NCI-H2227 (cell line): ENCODE results near the gene RASL11B.

Source experiments
- DNase-seq: peaks from one replicate; lab custom pipeline; 2025; ENCODE audit not compliant: unreplicated experiment; lab: John Stamatoyannopoulos, UW

The RASL11B gene

GRCh38 chr4:52873861-52874343 is 11.8 kb downstream of the RASL11B start:
- no peak for DNase-seq

GRCh38 chr4:52874948-52875347 is 12.8 kb downstream of the RASL11B start:
- no peak for DNase-seq

DNA sequence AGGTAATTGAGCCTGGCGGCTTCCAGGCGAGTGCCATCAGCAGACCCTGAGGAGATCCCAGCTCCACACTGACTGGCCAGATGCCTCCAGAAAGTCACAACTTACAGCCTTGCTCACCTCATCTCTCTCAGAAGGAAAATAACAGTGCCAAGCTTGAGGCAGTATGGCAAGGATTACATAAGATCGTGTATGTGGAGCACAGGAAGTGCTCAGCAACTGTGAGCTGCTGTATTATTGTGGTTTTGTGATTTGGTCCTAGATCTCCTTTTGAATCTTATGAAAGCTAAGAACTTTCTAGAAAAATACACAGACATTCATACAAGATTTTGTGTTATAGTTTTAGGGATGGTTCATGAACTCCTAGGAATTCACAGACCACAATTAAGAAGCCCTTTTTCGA is 14.0 kb downstream of the RASL11B start:
- DNase-seq, result no peak

GRCh38 chr4:52877036-52877435 is 14.9 kb downstream of the RASL11B start:
- DNase-seq, result no peak

DNA sequence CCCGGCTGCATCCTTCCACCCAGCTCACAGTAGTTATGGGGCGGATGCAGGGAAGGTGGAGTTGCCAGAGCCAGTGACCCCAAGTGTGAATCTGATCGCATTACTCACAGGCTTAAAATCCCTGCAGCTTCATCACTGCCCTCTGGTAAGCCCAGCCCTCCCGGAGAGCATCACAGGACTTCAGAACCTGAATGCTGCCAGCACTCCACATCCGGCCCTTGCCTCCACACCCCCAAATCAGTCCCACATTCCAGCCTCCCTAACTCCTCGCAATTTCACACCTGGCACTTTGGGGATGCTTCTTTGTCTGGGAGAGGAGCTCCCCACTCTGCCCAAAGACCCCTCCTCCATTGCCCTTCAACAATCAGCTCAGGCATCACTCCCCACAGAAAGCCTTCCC is 15.6 kb downstream of the RASL11B start:
- DNase-seq, result no peak

- DNase-seq, result no peak
Observed at GRCh38 chr4:52879471-52879870, 17.4 kb downstream of the RASL11B start.

DNA sequence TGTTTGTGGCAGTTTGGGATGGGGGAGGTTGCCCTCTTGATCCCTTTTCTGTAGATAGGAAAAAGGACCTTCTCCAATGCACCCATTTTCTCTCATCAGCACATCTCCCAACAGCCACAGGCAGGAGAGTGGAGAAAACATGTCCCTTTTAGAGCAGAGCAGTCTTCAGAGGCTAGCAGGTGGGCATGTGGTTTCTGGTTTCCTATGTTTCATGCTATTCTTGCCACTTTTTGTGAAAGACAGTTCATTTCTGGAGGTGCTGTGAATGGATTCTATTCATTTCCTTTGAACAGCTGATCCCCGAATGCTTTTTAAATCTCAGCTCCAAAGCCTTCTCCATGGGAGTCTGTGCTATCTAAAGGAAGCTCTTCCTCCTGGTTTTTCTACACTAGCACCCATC is 18.9 kb downstream of the RASL11B start:
- no peak for DNase-seq

- no peak for DNase-seq
Observed at GRCh38 chr4:52883183-52883621, 21.1 kb downstream of the RASL11B start.

DNA sequence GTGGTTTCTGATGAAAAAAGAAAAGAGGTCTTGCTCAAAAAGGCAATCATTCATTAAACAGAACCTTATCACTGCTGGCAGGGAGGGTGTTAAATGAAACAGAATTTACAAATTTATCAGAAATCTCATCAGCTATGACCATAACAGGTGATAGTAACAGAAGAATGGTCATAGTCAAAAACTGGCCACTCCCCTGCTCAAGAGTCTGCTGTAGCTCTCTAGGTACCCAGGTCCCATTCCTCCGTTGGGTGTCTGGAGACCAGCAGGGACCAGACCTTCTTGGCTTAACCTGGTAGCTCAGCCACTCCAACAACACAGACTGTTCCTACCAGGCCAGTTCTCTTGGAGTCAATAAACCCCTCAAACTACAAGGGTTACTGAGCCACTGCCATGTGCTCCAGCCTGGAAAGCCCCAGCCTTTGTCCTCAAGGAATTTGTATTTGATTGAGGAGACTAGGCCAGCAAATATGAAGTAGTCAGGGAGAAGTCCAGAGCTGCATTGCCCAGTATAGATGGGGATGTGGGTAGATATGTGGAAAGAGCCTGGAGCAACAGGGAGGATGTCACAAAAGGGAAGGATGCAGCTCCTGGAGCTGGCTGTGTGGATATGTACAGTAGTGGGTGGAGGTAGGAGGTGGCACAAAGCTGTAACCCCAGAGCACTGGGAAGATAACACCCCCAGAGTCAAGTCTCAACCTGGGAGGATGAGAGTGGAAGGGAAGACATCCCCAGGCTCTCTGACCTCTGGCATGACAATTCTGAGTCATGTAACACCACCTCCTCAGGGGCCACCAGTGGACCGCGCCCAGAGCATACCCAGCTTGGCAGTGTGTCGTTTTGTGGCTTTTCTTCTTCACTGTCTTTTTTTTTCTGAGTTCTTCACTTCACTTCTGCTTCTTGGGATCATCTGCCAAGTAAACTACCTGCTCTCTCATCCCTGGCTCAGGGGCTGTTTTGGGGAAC is 21.9 kb downstream of the RASL11B start:
- no peak for DNase-seq

GRCh38 chr4:52884994-52885393 is 22.9 kb downstream of the RASL11B start:
- DNase-seq, result no peak

GRCh38 chr4:52889354-52889753 is 27.2 kb downstream of the RASL11B start:
- DNase-seq, result no peak

- no peak for DNase-seq
Observed at GRCh38 chr4:52889778-52890520, 27.8 kb downstream of the RASL11B start.

GRCh38 chr4:52890521-52890791 is 28.3 kb downstream of the RASL11B start:
- DNase-seq, result no peak

DNA sequence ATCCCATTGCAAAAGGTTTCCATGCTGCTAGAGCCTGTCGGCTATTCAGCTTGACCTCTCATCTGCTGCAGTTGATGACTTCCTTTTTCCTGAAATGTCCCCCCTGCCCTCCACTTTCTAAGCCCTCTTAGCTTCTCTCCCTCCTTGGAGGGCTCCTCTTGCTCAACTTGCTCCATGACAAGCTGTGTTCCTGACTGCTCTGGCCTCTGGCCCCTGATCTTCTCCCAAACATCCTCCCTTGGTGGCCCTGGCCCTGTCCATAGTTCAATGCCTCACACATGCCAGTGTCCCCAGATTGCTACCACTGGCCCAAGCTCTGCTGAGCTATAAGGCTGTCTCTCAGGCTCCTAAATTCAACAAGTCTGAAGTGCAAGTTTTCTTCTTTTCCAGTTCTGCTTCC is 29.6 kb downstream of the RASL11B start:
- DNase-seq, result no peak

GRCh38 chr4:52892880-52893279 is 30.8 kb downstream of the RASL11B start:
- DNase-seq, result no peak

GRCh38 chr4:52894443-52894842 is 32.3 kb downstream of the RASL11B start:
- DNase-seq, result no peak

- no peak for DNase-seq
Observed at GRCh38 chr4:52903273-52903672, 41.2 kb downstream of the RASL11B start.

- no peak for DNase-seq
Observed at GRCh38 chr4:52904421-52904820, 42.3 kb downstream of the RASL11B start.

- no peak for DNase-seq
Observed at GRCh38 chr4:52907510-52907909, 45.4 kb downstream of the RASL11B start.

GRCh38 chr4:52910115-52910514 is 48.0 kb downstream of the RASL11B start:
- no peak for DNase-seq

GRCh38 chr4:52911684-52912294 is 49.7 kb downstream of the RASL11B start:
- DNase-seq, result peak; percentile 37

DNA sequence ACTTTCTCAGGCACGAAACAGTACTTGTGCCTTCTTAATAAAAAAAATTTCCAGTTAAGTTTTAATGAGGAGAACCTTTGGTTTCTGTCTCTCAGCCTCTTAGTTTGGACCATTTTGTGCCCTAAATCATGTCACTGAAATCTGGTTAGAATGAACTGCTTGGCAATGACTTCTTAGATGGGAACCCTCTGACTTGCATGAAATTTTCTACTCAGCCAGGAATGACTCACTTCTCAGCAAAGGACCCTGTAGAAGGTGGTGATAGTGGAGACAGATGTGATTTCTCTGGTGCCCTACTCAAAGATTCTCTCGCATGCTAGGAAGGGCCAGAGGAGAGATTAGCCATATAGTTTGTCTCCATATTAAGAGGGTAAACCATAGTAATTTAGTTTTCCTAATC is 50.5 kb downstream of the RASL11B start:
- no peak for DNase-seq
